ENCODE results near the gene HCLS1. TPM values are rescaled to one million over a fixed set of nuclear protein-coding genes. Genes with fewer than 3 reads are reported as not detected.

The HCLS1 gene
- polyA plus RNA-seq, 3 donors, result 311 to 483 (median 475) TPM

GRCh38 chr3:121626495-121626894 is 34.2 kb downstream of the HCLS1 start:
- Histone ChIP-seq H4K20me1 (ENCODE audit: insufficient read depth, low read length) (peaks cover 7% of the 10 kb centered on the region), H3K27ac (ENCODE audit: low read depth in 1 of 2, low read length in 2 of 2) (no peak overlapping the region), H3K9me3 (replicated peaks in 1 of 2; ENCODE audit: control insufficient read depth in 1 of 2, insufficient read depth in 1 of 2, low read length in 2 of 2) (no peaks in the 10 kb centered on the region), H2AFZ (ENCODE audit: insufficient read depth, low read depth, low read length, poor library complexity, severe bottlenecking) (no peak overlapping the region), H3K4me2 (replicated peaks; ENCODE audit: extremely low read depth, low read length, poor library complexity, severe bottlenecking) (no peak overlapping the region), H3K79me2 (ENCODE audit: insufficient read depth, low read length) (no peaks in the 10 kb centered on the region), H3K36me3 (replicated peaks in 1 of 2; ENCODE audit: control insufficient read depth in 1 of 2, insufficient read depth in 2 of 2, low read length in 2 of 2) (peaks cover 12 to 25% of the 10 kb centered on the region in 2 donors), H3K9ac (ENCODE audit: insufficient read depth, low read length, poor library complexity, severe bottlenecking) (no peak overlapping the region), H3K4me1 (ENCODE audit: control insufficient read depth in 1 of 2, insufficient read depth in 2 of 2, low read length in 2 of 2) (no peaks in the 10 kb centered on the region), H3K4me3 (replicated peaks in 1 of 3; ENCODE audit: low read depth in 2 of 3, low read length in 3 of 3) (no peak overlapping the region), H3K27me3 (ENCODE audit: control insufficient read depth in 2 of 2, insufficient read depth in 2 of 2, low read length in 2 of 2) (no peaks in the 10 kb centered on the region)
- peaks cover 0 to 7% (median 4%) of the 10 kb centered on the region in 7 donors for H3K9me3 Mint-ChIP-seq
- 96% methylated on average over 4 of the region's 4 CpGs for WGBS (ENCODE audit: insufficient coverage)
- no peak for DNase-seq
- H3K36me3 Mint-ChIP-seq, result peaks cover 24 to 28% of the 10 kb centered on the region in 2 donors
- H3K27ac Mint-ChIP-seq, result peak overlapping the region in 4 of 7 donors; percentile 36 to 75 (median 56)
- peaks cover 4% of the 10 kb centered on the region for H3K4me1 Mint-ChIP-seq
- intact Hi-C loops (cut with micrococcal nuclease), result no loop called here
- H3K4me3 Mint-ChIP-seq, result no peak overlapping the region
- TF ChIP-seq CTCF (IDR thresholded peaks at IDR 0.05), result no peak
- H3K27me3 Mint-ChIP-seq (ENCODE audit: low read depth in 3 of 3), result peaks cover 0 to 1% (median 0%) of the 10 kb centered on the region in 3 donors

GRCh38 chr3:121624147-121624899 is 36.4 kb downstream of the HCLS1 start:
- intact Hi-C loops (cut with micrococcal nuclease), result no loop called here
- Mint-ChIP-seq H3K36me3 (peaks cover 2 to 7% of the 10 kb centered on the region in 2 donors), H3K4me3 (no peak overlapping the region), H3K27ac (no peak overlapping the region), H3K9me3 (peaks cover 0 to 6% (median 4%) of the 10 kb centered on the region in 7 donors), H3K27me3 (ENCODE audit: low read depth in 3 of 3) (peaks cover 0 to 1% (median 0%) of the 10 kb centered on the region in 3 donors), H3K4me1 (peaks cover 4% of the 10 kb centered on the region)
- Histone ChIP-seq H3K79me2 (ENCODE audit: insufficient read depth, low read length) (no peaks in the 10 kb centered on the region), H2AFZ (ENCODE audit: insufficient read depth, low read depth, low read length, poor library complexity, severe bottlenecking) (no peak overlapping the region), H3K36me3 (replicated peaks in 1 of 2; ENCODE audit: control insufficient read depth in 1 of 2, insufficient read depth in 2 of 2, low read length in 2 of 2) (peaks cover 0 to 3% of the 10 kb centered on the region in 2 donors), H4K20me1 (ENCODE audit: insufficient read depth, low read length) (no peaks in the 10 kb centered on the region), H3K4me2 (replicated peaks; ENCODE audit: extremely low read depth, low read length, poor library complexity, severe bottlenecking) (no peak overlapping the region), H3K4me1 (ENCODE audit: control insufficient read depth in 1 of 2, insufficient read depth in 2 of 2, low read length in 2 of 2) (no peaks in the 10 kb centered on the region), H3K4me3 (replicated peaks in 1 of 3; ENCODE audit: low read depth in 2 of 3, low read length in 3 of 3) (no peak overlapping the region), H3K27me3 (ENCODE audit: control insufficient read depth in 2 of 2, insufficient read depth in 2 of 2, low read length in 2 of 2) (no peaks in the 10 kb centered on the region), H3K9me3 (replicated peaks in 1 of 2; ENCODE audit: control insufficient read depth in 1 of 2, insufficient read depth in 1 of 2, low read length in 2 of 2) (no peaks in the 10 kb centered on the region), H3K27ac (ENCODE audit: low read depth in 1 of 2, low read length in 2 of 2) (no peak overlapping the region), H3K9ac (ENCODE audit: insufficient read depth, low read length, poor library complexity, severe bottlenecking) (no peak overlapping the region)
- 75% methylated on average over 4 of the region's 14 CpGs for WGBS (ENCODE audit: insufficient coverage)
- DNase-seq, result no peak
- TF ChIP-seq CTCF (IDR thresholded peaks at IDR 0.05), result no peak

All from CD14-positive monocyte (primary cell).